ENCODE measurements around the gene UNC13C.

UNC13C gene

DNA sequence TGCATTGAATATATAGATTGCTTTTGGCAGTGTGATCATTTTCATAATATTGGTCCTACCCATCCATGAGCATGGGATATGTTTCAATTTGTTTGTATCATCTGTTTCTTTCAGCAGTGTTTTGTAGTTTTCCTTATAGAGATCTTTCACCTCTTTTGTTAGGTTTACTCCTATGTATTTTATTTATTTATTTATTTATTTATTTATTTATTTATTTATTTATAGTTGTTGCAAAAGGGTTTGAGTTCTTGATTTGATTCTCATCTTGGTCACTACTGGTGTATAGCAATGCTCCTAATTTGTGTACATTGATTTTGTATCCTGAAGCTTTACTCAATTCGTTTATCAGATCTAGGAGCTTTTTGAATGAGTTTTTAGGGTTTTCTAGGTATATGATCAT is 478.2 kb downstream of the UNC13C start:
- H3K27me3 ChIP-seq (ENCODE audit: control insufficient read depth, low read length), result no peaks in the 10 kb centered on the region
- TF ChIP-seq, protein P1, sequence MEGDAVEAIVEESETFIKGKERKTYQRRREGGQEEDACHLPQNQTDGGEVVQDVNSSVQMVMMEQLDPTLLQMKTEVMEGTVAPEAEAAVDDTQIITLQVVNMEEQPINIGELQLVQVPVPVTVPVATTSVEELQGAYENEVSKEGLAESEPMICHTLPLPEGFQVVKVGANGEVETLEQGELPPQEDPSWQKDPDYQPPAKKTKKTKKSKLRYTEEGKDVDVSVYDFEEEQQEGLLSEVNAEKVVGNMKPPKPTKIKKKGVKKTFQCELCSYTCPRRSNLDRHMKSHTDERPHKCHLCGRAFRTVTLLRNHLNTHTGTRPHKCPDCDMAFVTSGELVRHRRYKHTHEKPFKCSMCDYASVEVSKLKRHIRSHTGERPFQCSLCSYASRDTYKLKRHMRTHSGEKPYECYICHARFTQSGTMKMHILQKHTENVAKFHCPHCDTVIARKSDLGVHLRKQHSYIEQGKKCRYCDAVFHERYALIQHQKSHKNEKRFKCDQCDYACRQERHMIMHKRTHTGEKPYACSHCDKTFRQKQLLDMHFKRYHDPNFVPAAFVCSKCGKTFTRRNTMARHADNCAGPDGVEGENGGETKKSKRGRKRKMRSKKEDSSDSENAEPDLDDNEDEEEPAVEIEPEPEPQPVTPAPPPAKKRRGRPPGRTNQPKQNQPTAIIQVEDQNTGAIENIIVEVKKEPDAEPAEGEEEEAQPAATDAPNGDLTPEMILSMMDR (IDR thresholded peaks at IDR 0.05; ENCODE audit: low read depth, low read length, poor library complexity, severe bottlenecking), result no peak
- TF ChIP-seq EZH2phosphoT487 (IDR thresholded peaks at IDR 0.05; ENCODE audit: borderline replicate concordance, low read length), result no peak
- H3K4me1 ChIP-seq (ENCODE audit: control insufficient read depth, low read length), result no peaks in the 10 kb centered on the region
- H3K4me2 ChIP-seq (ENCODE audit: low read length), result no peak overlapping the region
- no peaks in the 10 kb centered on the region for H3F3A ChIP-seq (ENCODE audit: control insufficient read depth, insufficient read depth)
- no peaks in the 10 kb centered on the region for H3K9me2 ChIP-seq (replicated peaks; ENCODE audit: control insufficient read depth, low read length)
- no peaks in the 10 kb centered on the region for H3K36me3 ChIP-seq (ENCODE audit: control insufficient read depth, low read length)
- H3K27ac ChIP-seq (ENCODE audit: low read depth, low read length), result no peak overlapping the region
- H3K9me3 ChIP-seq (ENCODE audit: control insufficient read depth, insufficient read depth, low read length), result peaks cover 4% of the 10 kb centered on the region; the same call in 1 of the 2 replicates
- H4K20me1 ChIP-seq (ENCODE audit: control insufficient read depth, insufficient read depth, low read depth, low read length), result no peaks in the 10 kb centered on the region
- no peak overlapping the region for H3K4me3 ChIP-seq (ENCODE audit: low read length)
- no peaks in the 10 kb centered on the region for H3K79me2 ChIP-seq (ENCODE audit: control insufficient read depth, low read length)

DNA sequence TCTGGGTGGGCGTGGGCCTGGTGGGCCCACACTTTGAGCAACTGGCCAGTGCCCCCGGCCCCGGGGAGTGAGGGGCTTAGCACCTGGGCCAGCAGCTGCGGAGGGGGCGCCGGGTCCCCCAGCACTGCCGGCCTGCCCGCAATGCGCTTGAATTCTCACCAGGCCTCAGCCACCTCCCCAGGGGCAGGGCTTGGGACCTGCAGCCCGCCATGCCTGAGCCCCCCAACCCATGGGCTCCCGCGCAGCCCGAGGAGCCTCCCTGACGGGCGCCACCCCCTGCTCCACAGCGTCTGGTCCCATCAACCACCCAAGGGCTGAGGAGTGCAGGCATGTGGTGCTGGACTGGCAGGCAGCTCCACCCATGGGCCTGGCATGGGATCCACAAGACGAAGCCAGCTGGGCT is 484.3 kb downstream of the UNC13C start:
- Histone ChIP-seq H3K9me2 (replicated peaks; ENCODE audit: control insufficient read depth, low read length) (no peaks in the 10 kb centered on the region), H4K20me1 (ENCODE audit: control insufficient read depth, insufficient read depth, low read depth, low read length) (no peaks in the 10 kb centered on the region), H3K36me3 (ENCODE audit: control insufficient read depth, low read length) (no peaks in the 10 kb centered on the region), H3K4me3 (ENCODE audit: low read length) (no peak overlapping the region), H3K9me3 (ENCODE audit: control insufficient read depth, insufficient read depth, low read length) (no peaks in the 10 kb centered on the region; the same call in 1 of the 2 replicates), H3K4me1 (ENCODE audit: control insufficient read depth, low read length) (no peaks in the 10 kb centered on the region), H3K4me2 (ENCODE audit: low read length) (no peak overlapping the region), H3K27ac (ENCODE audit: low read depth, low read length) (no peak overlapping the region), H3F3A (ENCODE audit: control insufficient read depth, insufficient read depth) (no peaks in the 10 kb centered on the region), H3K79me2 (ENCODE audit: control insufficient read depth, low read length) (no peaks in the 10 kb centered on the region), H3K27me3 (ENCODE audit: control insufficient read depth, low read length) (no peaks in the 10 kb centered on the region)
- TF ChIP-seq, protein P1 (IDR thresholded peaks at IDR 0.05; ENCODE audit: low read depth, low read length, poor library complexity, severe bottlenecking), result no peak
- TF ChIP-seq EZH2phosphoT487 (IDR thresholded peaks at IDR 0.05; ENCODE audit: borderline replicate concordance, low read length), result no peak

DNA sequence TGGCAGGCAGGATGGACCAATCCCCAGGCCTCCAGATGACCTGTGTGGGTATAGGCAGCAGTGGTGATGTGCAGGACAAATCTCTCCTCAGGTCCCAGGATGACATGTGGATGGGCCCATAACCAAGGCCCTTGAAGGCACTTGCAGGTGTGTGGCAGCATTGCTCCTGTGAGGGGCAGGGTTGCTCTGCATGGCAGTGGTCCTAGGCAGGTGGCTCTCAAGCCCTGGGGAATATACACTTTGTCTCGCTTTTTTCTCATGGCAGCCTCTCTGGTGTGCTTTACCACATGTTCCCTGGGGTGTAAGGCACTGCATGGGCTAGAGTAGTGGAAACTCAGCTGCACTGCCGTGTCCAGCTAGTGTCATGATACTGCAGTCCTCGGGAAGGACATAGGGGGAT is 503.6 kb downstream of the UNC13C start:
- Histone ChIP-seq H3K9me2 (replicated peaks; ENCODE audit: control insufficient read depth, low read length) (no peaks in the 10 kb centered on the region), H3K9me3 (ENCODE audit: control insufficient read depth, insufficient read depth, low read length) (peaks cover 4% of the 10 kb centered on the region; the same call in 1 of the 2 replicates), H3K27me3 (ENCODE audit: control insufficient read depth, low read length) (no peaks in the 10 kb centered on the region), H4K20me1 (ENCODE audit: control insufficient read depth, insufficient read depth, low read depth, low read length) (no peaks in the 10 kb centered on the region), H3K27ac (ENCODE audit: low read depth, low read length) (no peak overlapping the region), H3F3A (ENCODE audit: control insufficient read depth, insufficient read depth) (no peaks in the 10 kb centered on the region), H3K79me2 (ENCODE audit: control insufficient read depth, low read length) (no peaks in the 10 kb centered on the region), H3K4me2 (ENCODE audit: low read length) (no peak overlapping the region), H3K4me1 (ENCODE audit: control insufficient read depth, low read length) (no peaks in the 10 kb centered on the region), H3K4me3 (ENCODE audit: low read length) (no peak overlapping the region), H3K36me3 (ENCODE audit: control insufficient read depth, low read length) (no peaks in the 10 kb centered on the region)
- TF ChIP-seq, protein P1 (IDR thresholded peaks at IDR 0.05; ENCODE audit: low read depth, low read length, poor library complexity, severe bottlenecking), result no peak
- no peak for TF ChIP-seq EZH2phosphoT487 (IDR thresholded peaks at IDR 0.05; ENCODE audit: borderline replicate concordance, low read length)
